ENCODE results near the gene EIF2B2.
A peak's percentile ranks its signal among the peaks of the same experiment; 100 is the strongest.

Gene EIF2B2

DNA sequence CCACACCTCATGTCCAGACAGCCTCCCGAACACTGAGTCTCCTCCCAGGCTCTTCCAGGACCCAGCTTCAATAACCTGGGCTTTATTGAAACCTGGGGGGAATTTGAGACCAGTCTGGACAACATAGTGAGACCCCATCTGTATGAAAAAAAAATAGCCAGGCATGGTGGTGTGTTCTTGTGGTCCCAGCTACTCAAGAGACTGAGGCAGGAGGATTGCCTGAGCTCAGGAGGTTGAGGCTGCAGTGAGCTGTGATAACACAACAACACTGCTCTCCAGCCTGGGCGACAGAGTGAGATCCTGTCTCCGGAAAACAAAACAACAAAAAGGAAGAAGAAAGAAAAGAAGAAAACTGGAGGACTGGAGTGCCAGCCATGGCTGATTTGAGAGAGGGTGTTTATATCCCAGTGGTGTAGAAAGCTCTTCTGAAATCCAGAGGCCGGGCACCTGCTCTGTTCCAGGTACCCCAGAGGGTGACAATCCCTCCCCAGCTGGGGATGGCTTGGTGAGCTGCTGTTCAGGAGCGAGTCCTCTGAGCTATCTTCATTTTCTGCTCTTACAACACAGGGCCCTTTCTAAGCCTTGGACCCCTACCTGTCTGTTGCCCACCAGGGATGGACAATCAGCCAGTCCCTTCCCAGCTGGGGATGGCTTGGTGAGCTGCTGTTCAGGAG, 41.3 kb upstream of the EIF2B2 start:
- Histone ChIP-seq H3K79me2 (ENCODE audit: insufficient read depth, low read length) (no peaks in the 10 kb centered on the region), H3K4me3 (ENCODE audit: low read length, poor library complexity, severe bottlenecking) (no peak overlapping the region), H3K4me1 (ENCODE audit: insufficient read depth, low read length, poor library complexity, severe bottlenecking) (no peaks in the 10 kb centered on the region)

GRCh38 chr14:74962046-74962445, 40.7 kb upstream of the EIF2B2 start:
- Histone ChIP-seq H3K79me2 (ENCODE audit: insufficient read depth, low read length) (no peaks in the 10 kb centered on the region), H3K4me2 (ENCODE audit: low read depth, low read length, poor library complexity, severe bottlenecking) (no peak overlapping the region), H3K4me1 (ENCODE audit: insufficient read depth, low read length, poor library complexity, severe bottlenecking) (no peaks in the 10 kb centered on the region), H3K9ac (ENCODE audit: low read depth, low read length, poor library complexity, severe bottlenecking) (no peak overlapping the region), H3K27me3 (ENCODE audit: insufficient read depth, low read length, poor library complexity, severe bottlenecking) (no peaks in the 10 kb centered on the region), H3K9me2 (replicated peaks; ENCODE audit: low read depth, low read length) (no peaks in the 10 kb centered on the region), H3F3A (ENCODE audit: low read depth) (no peaks in the 10 kb centered on the region), H3K36me3 (ENCODE audit: insufficient read depth, low read length) (no peaks in the 10 kb centered on the region), H3K9me3 (ENCODE audit: insufficient read depth, low read depth, low read length) (no peaks in the 10 kb centered on the region), H2AFZ (ENCODE audit: low read length) (no peak overlapping the region), H3K4me3 (ENCODE audit: low read length, poor library complexity, severe bottlenecking) (no peak overlapping the region), H4K20me1 (ENCODE audit: insufficient read depth, low read length, poor library complexity, severe bottlenecking) (no peaks in the 10 kb centered on the region)
- TF ChIP-seq CTCF (conservative IDR thresholded peaks at IDR 0.05; ENCODE audit: low read length): no peak
- TF ChIP-seq EZH2phosphoT487 (IDR thresholded peaks at IDR 0.05; ENCODE audit: borderline replicate concordance): no peak

More for the DNA sequence above, 41.3 kb upstream of the EIF2B2 start:
- Histone ChIP-seq H3K9ac (ENCODE audit: low read depth, low read length, poor library complexity, severe bottlenecking) (no peak overlapping the region), H2AFZ (ENCODE audit: low read length) (no peak overlapping the region), H3K27me3 (ENCODE audit: insufficient read depth, low read length, poor library complexity, severe bottlenecking) (no peaks in the 10 kb centered on the region), H3F3A (ENCODE audit: low read depth) (no peaks in the 10 kb centered on the region), H3K36me3 (ENCODE audit: insufficient read depth, low read length) (no peaks in the 10 kb centered on the region), H3K9me3 (ENCODE audit: insufficient read depth, low read depth, low read length) (no peaks in the 10 kb centered on the region), H4K20me1 (ENCODE audit: insufficient read depth, low read length, poor library complexity, severe bottlenecking) (no peaks in the 10 kb centered on the region), H3K9me2 (replicated peaks; ENCODE audit: low read depth, low read length) (no peaks in the 10 kb centered on the region), H3K4me2 (ENCODE audit: low read depth, low read length, poor library complexity, severe bottlenecking) (no peak overlapping the region)
- TF ChIP-seq CTCF (conservative IDR thresholded peaks at IDR 0.05; ENCODE audit: low read length) (no peak), EZH2phosphoT487 (IDR thresholded peaks at IDR 0.05; ENCODE audit: borderline replicate concordance) (no peak)

DNA sequence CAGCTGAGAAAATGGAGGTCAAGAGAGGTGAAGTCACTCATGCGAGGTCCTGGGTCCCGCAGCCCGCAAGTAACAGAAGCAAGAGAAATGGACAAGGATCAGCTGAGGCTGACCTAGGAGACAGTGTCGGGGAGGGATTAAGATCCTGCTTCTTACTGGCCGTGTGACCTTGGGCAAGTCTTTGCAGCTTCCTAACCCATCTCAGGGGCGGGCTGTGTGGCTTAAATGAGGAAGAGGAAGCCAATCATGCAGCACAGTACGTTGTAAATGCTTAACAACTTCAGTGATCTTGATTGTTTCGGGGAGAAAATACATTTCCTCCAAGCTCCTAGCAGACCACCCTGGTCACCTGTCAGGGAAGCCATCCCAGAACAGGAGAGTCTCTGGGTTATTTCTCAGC, 40.2 kb upstream of the EIF2B2 start:
- no peaks in the 10 kb centered on the region for H3K79me2 ChIP-seq (ENCODE audit: insufficient read depth, low read length)
- no peak for TF ChIP-seq EZH2phosphoT487 (IDR thresholded peaks at IDR 0.05; ENCODE audit: borderline replicate concordance)
- no peak for TF ChIP-seq CTCF (conservative IDR thresholded peaks at IDR 0.05; ENCODE audit: low read length)
- H3K27me3 ChIP-seq (ENCODE audit: insufficient read depth, low read length, poor library complexity, severe bottlenecking): no peaks in the 10 kb centered on the region
- no peak overlapping the region for H3K4me2 ChIP-seq (ENCODE audit: low read depth, low read length, poor library complexity, severe bottlenecking)
- H3K9me2 ChIP-seq (replicated peaks; ENCODE audit: low read depth, low read length): no peaks in the 10 kb centered on the region
- H3K9ac ChIP-seq (ENCODE audit: low read depth, low read length, poor library complexity, severe bottlenecking): no peak overlapping the region
- H4K20me1 ChIP-seq (ENCODE audit: insufficient read depth, low read length, poor library complexity, severe bottlenecking): no peaks in the 10 kb centered on the region
- H2AFZ ChIP-seq (ENCODE audit: low read length): 0 out of 2 replicates have a peak overlapping the region, but pooled peaks have one; percentile 30
- no peaks in the 10 kb centered on the region for H3F3A ChIP-seq (ENCODE audit: low read depth)
- H3K4me1 ChIP-seq (ENCODE audit: insufficient read depth, low read length, poor library complexity, severe bottlenecking): no peaks in the 10 kb centered on the region
- H3K9me3 ChIP-seq (ENCODE audit: insufficient read depth, low read depth, low read length): no peaks in the 10 kb centered on the region
- no peaks in the 10 kb centered on the region for H3K36me3 ChIP-seq (ENCODE audit: insufficient read depth, low read length)
- no peak overlapping the region for H3K4me3 ChIP-seq (ENCODE audit: low read length, poor library complexity, severe bottlenecking)
